NT2/D1 (cell line): ENCODE results near the gene TBC1D22B.

Source experiments
- DNase-seq: peaks from one replicate; pipeline ENCODE4 v3.0.0-alpha.2; 2011; ENCODE audit warnings: low read depth, low spot score
- H3K27me3 ChIP-seq: 2 replicates; pipeline ENCODE4 v1.6.0; 2011; ENCODE audit warnings: mild to moderate bottlenecking; ENCODE audit not compliant: insufficient read length, insufficient read depth
- H3K36me3 ChIP-seq: 2 replicates; pipeline ENCODE4 v1.6.1; 2011; ENCODE audit warnings: mild to moderate bottlenecking, low read length, mixed read lengths; ENCODE audit not compliant: insufficient read depth, insufficient read length
- H3K4me1 ChIP-seq: 2 replicates; pipeline ENCODE4 v1.5.1; 2011; ENCODE audit not compliant: insufficient read depth, insufficient read length
- H3K4me3 ChIP-seq: 2 replicates; pipeline ENCODE4 v1.5.1; 2011; ENCODE audit warnings: low read depth; ENCODE audit not compliant: insufficient read length
- H3K9ac ChIP-seq: 2 replicates; pipeline ENCODE4 v1.6.0; 2011; ENCODE audit warnings: low read depth; ENCODE audit not compliant: insufficient read length
- H3K9me3 ChIP-seq: 2 replicates; pipeline ENCODE4 v1.5.1; 2011; ENCODE audit warnings: mild to moderate bottlenecking, low read length; ENCODE audit not compliant: insufficient read depth
- SUZ12 ChIP-seq: IDR thresholded peaks from 2 replicates; pipeline ENCODE4 v1.6.1; 2011; ENCODE audit not compliant: insufficient read length, insufficient read depth; ENCODE audit errors: extremely low read depth
- YY1 ChIP-seq: IDR thresholded peaks from 2 replicates; pipeline ENCODE4 v1.6.1; 2011; ENCODE audit not compliant: insufficient read length, insufficient read depth
- ZNF274 ChIP-seq: IDR thresholded peaks from 2 replicates; pipeline ENCODE4 v1.6.1; 2011; ENCODE audit warnings: mild to moderate bottlenecking, low read depth, low read length

Gene TBC1D22B

GRCh38 chr6:37313723-37314486 is 56.3 kb downstream of the TBC1D22B start:
- Histone ChIP-seq H3K36me3 (peaks cover 56% of the 10 kb centered on the region), H3K4me1 (no peaks in the 10 kb centered on the region), H3K9ac (no peak overlapping the region), H3K9me3 (no peaks in the 10 kb centered on the region), H3K27me3 (no peaks in the 10 kb centered on the region), H3K4me3 (no peak overlapping the region)
- TF ChIP-seq SUZ12 (no peak), ZNF274 (no peak), YY1 (no peak)
- no peak for DNase-seq

DNA sequence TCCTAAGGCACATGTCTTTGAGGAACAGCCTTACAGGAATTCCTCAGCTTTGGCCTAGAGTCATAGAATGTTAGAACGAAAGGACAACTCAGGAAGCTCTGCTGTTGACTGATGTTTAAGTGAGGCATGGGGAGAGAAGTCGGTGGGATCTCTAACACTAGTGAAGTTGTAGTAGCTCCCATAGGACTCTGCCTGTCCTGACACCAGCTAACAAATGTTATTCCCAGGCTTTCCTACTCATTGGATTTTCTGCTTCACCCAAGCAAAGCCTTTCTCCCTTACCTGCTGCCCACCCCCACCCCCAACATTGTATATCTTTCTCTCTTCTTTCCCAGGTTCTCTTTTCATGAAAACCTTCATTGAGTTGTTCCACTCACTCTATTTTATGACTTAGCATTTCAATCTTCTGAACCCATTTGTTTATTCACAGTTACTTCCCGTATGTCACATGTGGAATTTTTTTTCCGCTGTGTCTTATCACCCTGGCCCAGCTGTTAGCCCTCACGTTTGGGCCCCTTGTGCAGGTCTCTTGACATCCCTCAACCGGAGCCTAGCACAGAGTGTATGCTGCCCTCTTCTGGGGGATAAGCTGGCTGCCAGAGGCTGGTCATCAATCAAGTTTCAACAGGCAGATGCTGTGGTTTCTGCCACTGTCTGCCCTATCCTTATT is 57.0 kb downstream of the TBC1D22B start:
- no peaks in the 10 kb centered on the region for H3K4me1 ChIP-seq
- peak; percentile 15 for DNase-seq
- H3K9ac ChIP-seq, result no peak overlapping the region
- H3K9me3 ChIP-seq, result no peaks in the 10 kb centered on the region
- TF ChIP-seq ZNF274 (no peak), SUZ12 (no peak), YY1 (no peak)
- H3K4me3 ChIP-seq, result no peak overlapping the region
- no peaks in the 10 kb centered on the region for H3K27me3 ChIP-seq
- peaks cover 63% of the 10 kb centered on the region for H3K36me3 ChIP-seq

- no peak overlapping the region for H3K4me3 ChIP-seq
- H3K4me1 ChIP-seq, result no peaks in the 10 kb centered on the region
- H3K9ac ChIP-seq, result no peak overlapping the region
- DNase-seq, result no peak
- TF ChIP-seq YY1 (no peak), SUZ12 (no peak), ZNF274 (no peak)
- no peaks in the 10 kb centered on the region for H3K27me3 ChIP-seq
- H3K9me3 ChIP-seq, result no peaks in the 10 kb centered on the region
- H3K36me3 ChIP-seq, result peaks cover 63% of the 10 kb centered on the region
Measured at GRCh38 chr6:37315157-37315515, 57.6 kb downstream of the TBC1D22B start.

GRCh38 chr6:37316071-37316470 is 58.5 kb downstream of the TBC1D22B start:
- no peak overlapping the region for H3K4me3 ChIP-seq
- peaks cover 64% of the 10 kb centered on the region for H3K36me3 ChIP-seq
- H3K4me1 ChIP-seq, result no peaks in the 10 kb centered on the region
- H3K9me3 ChIP-seq, result no peaks in the 10 kb centered on the region
- no peak for DNase-seq
- no peaks in the 10 kb centered on the region for H3K27me3 ChIP-seq
- H3K9ac ChIP-seq, result no peak overlapping the region
- no peak for TF ChIP-seq YY1
- TF ChIP-seq SUZ12, result no peak
- TF ChIP-seq ZNF274, result no peak

DNA sequence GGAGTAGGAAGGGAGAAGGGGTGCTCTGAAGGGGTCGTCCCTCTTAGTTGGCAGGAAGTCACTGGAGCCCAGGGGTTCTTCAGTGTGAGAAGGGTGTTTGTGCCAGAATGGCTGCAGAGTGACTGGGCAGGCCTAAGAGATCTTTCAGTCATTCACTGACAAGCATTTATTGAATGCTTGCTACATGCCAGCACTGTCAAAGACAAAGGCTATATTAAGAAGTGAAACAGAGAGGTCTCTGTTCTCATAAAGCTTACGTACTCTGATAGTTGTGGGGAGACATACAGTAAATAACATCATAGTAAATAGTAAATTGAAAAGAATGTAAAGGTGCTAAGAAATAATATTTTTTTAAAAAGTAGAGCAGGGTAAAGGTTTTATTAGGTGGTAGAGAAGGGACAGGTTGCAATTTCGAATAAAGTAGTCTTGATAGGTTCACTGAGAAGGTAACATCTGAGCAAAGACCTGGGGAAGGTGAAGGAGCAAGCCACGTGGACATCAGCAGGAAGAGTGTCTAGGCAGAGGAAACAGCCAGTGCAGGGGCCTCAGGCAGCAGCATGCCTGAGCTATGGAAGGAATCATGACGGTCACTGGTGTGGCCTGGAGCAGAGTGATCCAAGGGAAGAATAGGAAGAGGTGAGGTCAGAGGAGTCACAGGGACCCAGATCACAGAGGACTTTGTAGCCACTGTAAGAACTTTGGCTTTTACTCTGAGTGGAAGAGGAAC is 59.9 kb downstream of the TBC1D22B start:
- Histone ChIP-seq H3K36me3 (peaks cover 75% of the 10 kb centered on the region), H3K9me3 (no peaks in the 10 kb centered on the region), H3K9ac (no peak overlapping the region), H3K27me3 (no peaks in the 10 kb centered on the region), H3K4me3 (no peak overlapping the region), H3K4me1 (no peaks in the 10 kb centered on the region)
- DNase-seq, result no peak
- no peak for TF ChIP-seq ZNF274
- TF ChIP-seq SUZ12, result no peak
- no peak for TF ChIP-seq YY1

- peaks cover 67% of the 10 kb centered on the region for H3K36me3 ChIP-seq
Measured at GRCh38 chr6:37319156-37319555, 61.6 kb downstream of the TBC1D22B start.

More at GRCh38 chr6:37319156-37319555, 61.6 kb downstream of the TBC1D22B start:
- H3K9ac ChIP-seq, result no peak overlapping the region
- H3K4me3 ChIP-seq, result no peak overlapping the region
- H3K27me3 ChIP-seq, result no peaks in the 10 kb centered on the region
- no peak for TF ChIP-seq YY1
- TF ChIP-seq SUZ12, result no peak
- no peak for TF ChIP-seq ZNF274
- no peak for DNase-seq
- no peaks in the 10 kb centered on the region for H3K4me1 ChIP-seq
- no peaks in the 10 kb centered on the region for H3K9me3 ChIP-seq
